Neural cell (in vitro differentiated cells): ENCODE measurements around the gene ADK. TPM values are rescaled to one million over a fixed set of nuclear protein-coding genes. Genes with fewer than 3 reads are reported as not detected.

ENCODE experiments used
- H2AFZ ChIP-seq: fragments of 200-600, 300-800 bp; sonication (generic), shearing (Covaris generic); 2 replicates; pipeline ENCODE4 v1.6.0; 2014; ENCODE audit warnings: low read depth, mild to moderate bottlenecking, antibody characterized with exemption, low read length, moderate library complexity
- H3F3A ChIP-seq: fragments of 200-600 bp; shearing (Covaris generic); 2 replicates; pipeline ENCODE4 v1.6.1; 2016; ENCODE audit warnings: mild to moderate bottlenecking, moderate library complexity, mixed read lengths, antibody characterized with exemption, low read length; ENCODE audit not compliant: insufficient read depth, poor library complexity, severe bottlenecking
- H3K27ac ChIP-seq: fragments of 200-600, 300-800 bp; sonication (generic), shearing (Covaris generic); 2 replicates; pipeline ENCODE4 v1.5.1; 2014; ENCODE audit warnings: mild to moderate bottlenecking, low read length, moderate library complexity
- H3K27me3 ChIP-seq: fragments of 300-800, 200-600 bp; sonication (generic), shearing (Covaris generic); 2 replicates; pipeline ENCODE4 v1.6.0; 2014; ENCODE audit warnings: mild to moderate bottlenecking, low read depth, low read length, moderate library complexity; ENCODE audit not compliant: insufficient read depth
- H3K36me3 ChIP-seq: fragments of 300-800, 200-600 bp; sonication (generic), shearing (Covaris generic); 2 replicates; pipeline ENCODE4 v1.5.1; 2014; ENCODE audit warnings: mild to moderate bottlenecking, antibody characterized with exemption, low read length, moderate library complexity; ENCODE audit not compliant: insufficient read depth
- H3K4me2 ChIP-seq: fragments of 300-800, 200-600 bp; sonication (generic), shearing (Covaris generic); 2 replicates; pipeline ENCODE4 v1.6.0; 2014; ENCODE audit warnings: mild to moderate bottlenecking, low read length
- H3K4me3 ChIP-seq: fragments of 300-800, 200-600 bp; sonication (generic), shearing (Covaris generic); 2 replicates; pipeline ENCODE4 v1.5.1; 2014; ENCODE audit warnings: mild to moderate bottlenecking, low read length, moderate library complexity
- H3K79me2 ChIP-seq: fragments of 200-600 bp; shearing (Covaris generic); replicated peaks from 2 replicates; pipeline ENCODE4 v1.6.0; 2014; ENCODE audit warnings: mild to moderate bottlenecking, low read length, moderate library complexity; ENCODE audit not compliant: insufficient read depth
- H3K9ac ChIP-seq: fragments of 300-800, 200-600 bp; sonication (generic), shearing (Covaris generic); 2 replicates; pipeline ENCODE4 v1.6.1; 2016; ENCODE audit warnings: mild to moderate bottlenecking, low read length, mixed read lengths
- H3K9me2 ChIP-seq: fragments of 200-600 bp; shearing (Covaris generic); 2 replicates; pipeline ENCODE4 v1.6.1; 2016; ENCODE audit warnings: mild to moderate bottlenecking, low read length, mixed read lengths; ENCODE audit not compliant: insufficient read depth
- H3K9me3 ChIP-seq: fragments of 200-600, 300-800 bp; sonication (generic), shearing (Covaris generic); 2 replicates; pipeline ENCODE4 v1.6.1; 2016; ENCODE audit warnings: mild to moderate bottlenecking, mixed run types, low read length, moderate library complexity, mixed read lengths
- H4K20me1 ChIP-seq: fragments of 200-600 bp; shearing (Covaris generic); 2 replicates; pipeline ENCODE4 v1.6.1; 2016; ENCODE audit warnings: mild to moderate bottlenecking, mixed run types; ENCODE audit not compliant: insufficient read depth
- EP300 ChIP-seq: fragments of 450-650 bp; conservative IDR thresholded peaks from 2 replicates; pipeline ENCODE4 v1.6.1; 2014; ENCODE audit warnings: antibody characterized with exemption, mild to moderate bottlenecking, moderate library complexity; ENCODE audit not compliant: poor library complexity, severe bottlenecking
- EZH2 ChIP-seq: fragments of 200-600, 300-800 bp; shearing (Covaris generic), sonication (generic); IDR thresholded peaks from 2 replicates; pipeline ENCODE4 v1.6.1; 2014; ENCODE audit warnings: antibody characterized with exemption, low read length, borderline replicate concordance, mild to moderate bottlenecking; ENCODE audit not compliant: insufficient read depth, poor library complexity, severe bottlenecking
- MXI1 ChIP-seq: fragments of 450-650 bp; conservative IDR thresholded peaks from 2 replicates; pipeline ENCODE4 v1.6.1; 2014; ENCODE audit warnings: antibody characterized with exemption, mild to moderate bottlenecking; ENCODE audit not compliant: poor library complexity, severe bottlenecking
- POLR2AphosphoS5 ChIP-seq: IDR thresholded peaks from 2 replicates; pipeline ENCODE4 v1.6.1; 2012
- RAD21 ChIP-seq: fragments of 450-650 bp; conservative IDR thresholded peaks from 2 replicates; pipeline ENCODE4 v1.6.1; 2014; ENCODE audit warnings: antibody characterized with exemption, mild to moderate bottlenecking, moderate library complexity
- SMC3 ChIP-seq: fragments of 450-650 bp; conservative IDR thresholded peaks from 2 replicates; pipeline ENCODE4 v1.6.1; 2014; ENCODE audit warnings: antibody characterized with exemption, mild to moderate bottlenecking, moderate library complexity; ENCODE audit not compliant: poor library complexity
- TAF1 ChIP-seq: IDR thresholded peaks from 2 replicates; pipeline ENCODE4 v1.6.1; 2012; ENCODE audit warnings: low read depth
- polyA plus RNA-seq: library from polyadenylated mRNA; depleted of rRNA; stranded (reverse); fragments of >200 nt; gene quantifications from 2 replicates; pipeline ENCODE4 v1.2.3, GENCODE V29; 2014
- TF ChIP-seq, protein P1 (sequence below): IDR thresholded peaks from 2 replicates; pipeline ENCODE4 v1.6.1; 2012; ENCODE audit warnings: borderline replicate concordance
- TF ChIP-seq, protein P2 (sequence below): fragments of 450-650 bp; IDR thresholded peaks from 2 replicates; pipeline ENCODE4 v1.5.1; 2014; ENCODE audit warnings: antibody characterized with exemption, mild to moderate bottlenecking, moderate library complexity; ENCODE audit not compliant: poor library complexity, severe bottlenecking

Gene ADK
- polyA plus RNA-seq, 1 donor from 2014 or later = 19.5 TPM

DNA sequence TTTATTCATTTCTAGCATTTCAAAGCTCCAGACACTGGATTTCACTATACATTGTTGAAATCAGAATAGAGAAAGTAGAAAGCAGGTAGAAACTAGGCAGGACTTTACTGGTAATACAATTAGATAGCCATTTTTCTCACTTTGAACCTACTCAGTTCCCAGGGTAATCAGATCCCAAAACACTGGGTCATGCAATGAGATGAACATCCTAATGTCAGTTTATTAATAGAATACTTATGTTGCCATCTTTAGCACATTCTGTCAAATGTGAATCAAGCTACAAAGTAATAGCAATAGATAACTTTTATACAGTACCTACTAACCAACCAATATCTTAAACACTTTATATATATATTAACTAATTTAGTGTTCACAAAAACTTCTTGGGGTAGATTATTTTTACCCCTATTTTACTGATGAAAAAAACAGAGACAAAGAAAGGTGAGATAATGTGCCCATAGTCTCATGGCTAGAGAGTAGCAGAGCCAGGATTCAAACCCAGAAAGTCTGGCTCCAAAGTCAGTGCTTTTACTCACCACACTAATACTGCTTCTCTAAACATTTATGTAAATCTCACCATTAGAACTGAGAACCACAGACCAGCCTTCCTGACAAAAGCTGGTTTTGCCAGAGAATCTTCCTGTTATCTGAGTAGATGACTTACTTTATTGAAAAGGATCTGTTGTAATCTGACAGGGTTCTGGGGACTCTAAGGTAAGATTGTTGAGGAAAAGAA is 521.6 kb downstream of the ADK start:
- no peaks in the 10 kb centered on the region for H3K79me2 ChIP-seq
- H3K9me2 ChIP-seq = no peaks in the 10 kb centered on the region
- H3K27me3 ChIP-seq = no peaks in the 10 kb centered on the region
- no peaks in the 10 kb centered on the region for H3F3A ChIP-seq
- H3K4me2 ChIP-seq = no peak overlapping the region
- H3K9ac ChIP-seq = no peak overlapping the region
- no peaks in the 10 kb centered on the region for H3K9me3 ChIP-seq
- H3K4me3 ChIP-seq = no peak overlapping the region
- H2AFZ ChIP-seq = no peak overlapping the region
- no peaks in the 10 kb centered on the region for H4K20me1 ChIP-seq
- TF ChIP-seq POLR2AphosphoS5 (no peak), SMC3 (no peak), EZH2 (no peak), EP300 (no peak), MXI1 (no peak), TAF1 (no peak), RAD21 (no peak)
- TF ChIP-seq, protein P1, sequence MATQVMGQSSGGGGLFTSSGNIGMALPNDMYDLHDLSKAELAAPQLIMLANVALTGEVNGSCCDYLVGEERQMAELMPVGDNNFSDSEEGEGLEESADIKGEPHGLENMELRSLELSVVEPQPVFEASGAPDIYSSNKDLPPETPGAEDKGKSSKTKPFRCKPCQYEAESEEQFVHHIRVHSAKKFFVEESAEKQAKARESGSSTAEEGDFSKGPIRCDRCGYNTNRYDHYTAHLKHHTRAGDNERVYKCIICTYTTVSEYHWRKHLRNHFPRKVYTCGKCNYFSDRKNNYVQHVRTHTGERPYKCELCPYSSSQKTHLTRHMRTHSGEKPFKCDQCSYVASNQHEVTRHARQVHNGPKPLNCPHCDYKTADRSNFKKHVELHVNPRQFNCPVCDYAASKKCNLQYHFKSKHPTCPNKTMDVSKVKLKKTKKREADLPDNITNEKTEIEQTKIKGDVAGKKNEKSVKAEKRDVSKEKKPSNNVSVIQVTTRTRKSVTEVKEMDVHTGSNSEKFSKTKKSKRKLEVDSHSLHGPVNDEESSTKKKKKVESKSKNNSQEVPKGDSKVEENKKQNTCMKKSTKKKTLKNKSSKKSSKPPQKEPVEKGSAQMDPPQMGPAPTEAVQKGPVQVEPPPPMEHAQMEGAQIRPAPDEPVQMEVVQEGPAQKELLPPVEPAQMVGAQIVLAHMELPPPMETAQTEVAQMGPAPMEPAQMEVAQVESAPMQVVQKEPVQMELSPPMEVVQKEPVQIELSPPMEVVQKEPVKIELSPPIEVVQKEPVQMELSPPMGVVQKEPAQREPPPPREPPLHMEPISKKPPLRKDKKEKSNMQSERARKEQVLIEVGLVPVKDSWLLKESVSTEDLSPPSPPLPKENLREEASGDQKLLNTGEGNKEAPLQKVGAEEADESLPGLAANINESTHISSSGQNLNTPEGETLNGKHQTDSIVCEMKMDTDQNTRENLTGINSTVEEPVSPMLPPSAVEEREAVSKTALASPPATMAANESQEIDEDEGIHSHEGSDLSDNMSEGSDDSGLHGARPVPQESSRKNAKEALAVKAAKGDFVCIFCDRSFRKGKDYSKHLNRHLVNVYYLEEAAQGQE = no peak
- TF ChIP-seq, protein P2, sequence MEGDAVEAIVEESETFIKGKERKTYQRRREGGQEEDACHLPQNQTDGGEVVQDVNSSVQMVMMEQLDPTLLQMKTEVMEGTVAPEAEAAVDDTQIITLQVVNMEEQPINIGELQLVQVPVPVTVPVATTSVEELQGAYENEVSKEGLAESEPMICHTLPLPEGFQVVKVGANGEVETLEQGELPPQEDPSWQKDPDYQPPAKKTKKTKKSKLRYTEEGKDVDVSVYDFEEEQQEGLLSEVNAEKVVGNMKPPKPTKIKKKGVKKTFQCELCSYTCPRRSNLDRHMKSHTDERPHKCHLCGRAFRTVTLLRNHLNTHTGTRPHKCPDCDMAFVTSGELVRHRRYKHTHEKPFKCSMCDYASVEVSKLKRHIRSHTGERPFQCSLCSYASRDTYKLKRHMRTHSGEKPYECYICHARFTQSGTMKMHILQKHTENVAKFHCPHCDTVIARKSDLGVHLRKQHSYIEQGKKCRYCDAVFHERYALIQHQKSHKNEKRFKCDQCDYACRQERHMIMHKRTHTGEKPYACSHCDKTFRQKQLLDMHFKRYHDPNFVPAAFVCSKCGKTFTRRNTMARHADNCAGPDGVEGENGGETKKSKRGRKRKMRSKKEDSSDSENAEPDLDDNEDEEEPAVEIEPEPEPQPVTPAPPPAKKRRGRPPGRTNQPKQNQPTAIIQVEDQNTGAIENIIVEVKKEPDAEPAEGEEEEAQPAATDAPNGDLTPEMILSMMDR = no peak
- H3K36me3 ChIP-seq = no peaks in the 10 kb centered on the region
- no peak overlapping the region for H3K27ac ChIP-seq

DNA sequence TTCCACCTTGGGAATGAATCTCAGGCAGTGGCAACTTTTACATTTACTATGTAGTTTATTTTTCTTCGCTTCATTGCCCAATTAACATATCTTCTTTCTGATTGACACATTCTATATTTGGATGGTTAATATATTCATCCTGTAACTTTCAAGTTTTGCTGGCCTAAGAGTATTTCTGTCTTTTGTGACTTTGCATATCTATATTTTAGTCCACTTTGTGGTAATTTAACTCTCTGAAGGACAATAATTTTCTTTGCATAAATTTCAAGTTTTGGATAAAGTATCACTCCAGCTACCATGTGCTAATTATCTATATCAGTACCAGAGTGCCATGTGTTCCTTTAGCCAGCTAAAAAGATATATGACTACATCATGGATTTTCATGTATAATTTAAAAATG is 523.9 kb downstream of the ADK start:
- Histone ChIP-seq H3K36me3 (no peaks in the 10 kb centered on the region), H3K27me3 (no peaks in the 10 kb centered on the region), H3K79me2 (no peaks in the 10 kb centered on the region), H3K4me2 (no peak overlapping the region), H3K9ac (no peak overlapping the region), H3K27ac (no peak overlapping the region), H3K9me2 (no peaks in the 10 kb centered on the region), H3F3A (no peaks in the 10 kb centered on the region), H3K9me3 (no peaks in the 10 kb centered on the region), H4K20me1 (no peaks in the 10 kb centered on the region), H2AFZ (no peak overlapping the region), H3K4me3 (no peak overlapping the region)
- TF ChIP-seq, protein P2 = no peak
- TF ChIP-seq EP300 (no peak), RAD21 (no peak), EZH2 (no peak), POLR2AphosphoS5 (no peak), TAF1 (no peak), SMC3 (no peak), MXI1 (no peak)
- TF ChIP-seq, protein P1 = no peak
